ENCODE results near the gene PER1. TPM values are rescaled to one million over a fixed set of nuclear protein-coding genes. Genes with fewer than 3 reads are reported as not detected.

PER1 gene
- total and polyA plus RNA-seq, 9 of the 15 experiments (the other 6 are each of a cell fraction or from before 2014, with no cell fraction given), result 0.13 to 26.0 (median 3.4) TPM

- TF ChIP-seq ZMIZ1 (IDR thresholded peaks at IDR 0.05; ENCODE audit: low read depth in 2 of 2, low read length in 2 of 2), result no peak
- TF ChIP-seq GTF3C2 (IDR thresholded peaks at IDR 0.05; ENCODE audit: borderline replicate concordance, extremely low read depth, insufficient read length), result no peak
- no peak for TF ChIP-seq RBM34 (IDR thresholded peaks at IDR 0.05; ENCODE audit: borderline replicate concordance, insufficient read depth, low read length)
- TF ChIP-seq TAL1 (IDR thresholded peaks at IDR 0.05), result peak; percentile 56; the same call in 1 of the 2 replicates
- TF ChIP-seq PTBP1 (IDR thresholded peaks at IDR 0.05; ENCODE audit: low read depth, low read length), result 0 out of 2 replicates have a peak, but pooled peaks have one; percentile 26
- TF ChIP-seq NR3C1 (CRISPR knock-in tag; IDR thresholded peaks at IDR 0.05), result no peak
- TF ChIP-seq ZNF407 (IDR thresholded peaks at IDR 0.05; ENCODE audit: low read depth), result peak; percentile 63; the same call in 1 of the 2 replicates
- TF ChIP-seq GTF2F1 (IDR thresholded peaks at IDR 0.05; ENCODE audit: low read depth, low read length), result no peak
- TF ChIP-seq ATF7 (IDR thresholded peaks at IDR 0.05), result peak; percentile 40; the same call in 1 of the 2 replicates
- TF ChIP-seq MLLT1 (IDR thresholded peaks at IDR 0.05), result no peak
These were observed 35.5 kb upstream of the PER1 start (continued) for GRCh38 chr17:8187517-8188262.

Data from K562 (cell line).